CD4-positive, alpha-beta T cell treated with Interleukin-4 for 1 hour (primary cell): Measurements from ENCODE around the gene MGMT.

Source experiments
- DNase-seq, 2 donors: peaks; one replicate each; pipeline ENCODE4 v3.0.0-alpha.2; 2020 to 2022

The MGMT gene

GRCh38 chr10:129742742-129743550 is 275.9 kb downstream of the MGMT start:
- peak in 1 of 2 donors; percentile 10 for DNase-seq

GRCh38 chr10:129743738-129744133 is 276.7 kb downstream of the MGMT start:
- no peak for DNase-seq

- DNase-seq: peak in 1 of 2 donors; percentile 10
Measured at GRCh38 chr10:129744134-129745111, 277.4 kb downstream of the MGMT start.

GRCh38 chr10:129745186-129745750 is 278.2 kb downstream of the MGMT start:
- DNase-seq: no peak

GRCh38 chr10:129754211-129755050 is 287.4 kb downstream of the MGMT start:
- no peak for DNase-seq

GRCh38 chr10:129755158-129755591 is 288.1 kb downstream of the MGMT start:
- DNase-seq: no peak

GRCh38 chr10:129755621-129756020 is 288.6 kb downstream of the MGMT start:
- no peak for DNase-seq

GRCh38 chr10:129756912-129757901 is 290.2 kb downstream of the MGMT start:
- DNase-seq: no peak

GRCh38 chr10:129758207-129759021 is 291.4 kb downstream of the MGMT start:
- DNase-seq: no peak

GRCh38 chr10:129759214-129760002 is 292.4 kb downstream of the MGMT start:
- no peak for DNase-seq

- no peak for DNase-seq
Measured at GRCh38 chr10:129760003-129760315, 292.9 kb downstream of the MGMT start.

GRCh38 chr10:129760416-129760815 is 293.4 kb downstream of the MGMT start:
- no peak for DNase-seq

- no peak for DNase-seq
Measured at GRCh38 chr10:129761197-129761972, 294.3 kb downstream of the MGMT start.

GRCh38 chr10:129761981-129762956 is 295.2 kb downstream of the MGMT start:
- DNase-seq: no peak

GRCh38 chr10:129764011-129764900 is 297.2 kb downstream of the MGMT start:
- DNase-seq: no peak
